ENCODE data around the gene NR4A2. TPM values are rescaled to one million over a fixed set of nuclear protein-coding genes. Genes with fewer than 3 reads are reported as not detected.

NR4A2 gene
- total RNA-seq, 2 experiments from 2014 or later: 0.59 TPM; not detected in 1

DNA sequence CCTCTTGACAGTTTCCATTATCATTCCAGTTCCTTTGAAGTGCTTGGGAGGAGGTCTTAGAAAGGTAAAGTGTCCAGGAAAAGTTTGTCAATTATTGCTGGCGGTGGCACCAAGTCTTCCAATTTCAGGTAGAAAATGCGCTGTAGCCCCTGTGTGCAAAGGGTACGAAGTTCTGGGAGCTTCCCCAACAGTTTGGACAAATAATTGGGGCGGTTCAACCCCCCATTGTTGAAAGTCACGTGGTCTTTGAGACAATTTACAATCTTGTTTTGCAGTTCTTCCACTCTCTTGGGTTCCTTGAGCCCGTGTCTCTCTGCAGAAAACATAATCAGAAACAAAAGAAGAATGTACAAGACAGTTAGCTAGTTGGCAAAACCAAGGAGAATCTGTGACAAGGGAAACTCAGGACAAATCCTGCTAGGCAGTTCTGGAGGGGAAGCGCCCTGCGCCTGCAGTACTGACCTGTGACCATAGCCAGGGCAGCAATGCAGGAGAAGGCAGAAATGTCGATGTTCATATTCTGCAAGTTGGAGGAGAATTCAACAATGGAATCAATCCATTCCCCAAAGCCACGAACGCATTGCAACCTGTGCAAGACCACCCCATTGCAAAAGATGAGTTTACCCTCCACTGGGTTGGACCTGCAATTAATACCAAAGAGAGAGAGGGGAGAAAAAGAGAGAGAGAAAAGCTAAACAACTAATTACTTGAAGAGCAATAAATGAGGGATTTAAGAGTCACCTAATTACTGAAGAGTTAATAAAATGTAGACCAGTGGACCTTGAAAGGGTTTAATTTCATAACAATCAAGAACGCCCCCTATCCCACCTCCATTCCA lies 6.6 kb downstream of the NR4A2 start:
- H3K9me2 ChIP-seq (ENCODE audit: insufficient read depth, low read length): no peaks in the 10 kb centered on the region
- no peak overlapping the region for H3K4me2 ChIP-seq (ENCODE audit: low read length)
- H3K4me1 ChIP-seq (ENCODE audit: insufficient read depth, low read length, poor library complexity, severe bottlenecking): no peaks in the 10 kb centered on the region
- H3K79me2 ChIP-seq (ENCODE audit: insufficient read depth, low read depth, low read length): no peaks in the 10 kb centered on the region
- POLR2A ChIA-PET: no interaction called here
- H3K9me3 ChIP-seq (ENCODE audit: low read length): no peaks in the 10 kb centered on the region
- no peaks in the 10 kb centered on the region for H3K36me3 ChIP-seq (ENCODE audit: insufficient read depth, low read length)
- no peak overlapping the region for H3K4me3 ChIP-seq (ENCODE audit: low read depth, low read length, poor library complexity, severe bottlenecking)
- DNase-seq (ENCODE audit: low spot score): no peak
- no peak overlapping the region for H2AFZ ChIP-seq (ENCODE audit: low read length)
- intact Hi-C loops (cut with micrococcal nuclease; ENCODE audit: unreplicated experiment): no loop called here
- TF ChIP-seq CTCF (conservative IDR thresholded peaks at IDR 0.05; ENCODE audit: low read length) (no peak), EZH2phosphoT487 (IDR thresholded peaks at IDR 0.05; ENCODE audit: borderline replicate concordance, low read depth, low read length) (no peak)
- H4K20me1 ChIP-seq (ENCODE audit: insufficient read depth, low read length): no peaks in the 10 kb centered on the region
- BruUV-seq (replicated peaks): no TSS peak
- CTCF ChIA-PET (ENCODE audit: unreplicated experiment): no interaction called here
- no peak overlapping the region for H3K27ac ChIP-seq (ENCODE audit: low read depth, low read length, poor library complexity, severe bottlenecking)

DNA sequence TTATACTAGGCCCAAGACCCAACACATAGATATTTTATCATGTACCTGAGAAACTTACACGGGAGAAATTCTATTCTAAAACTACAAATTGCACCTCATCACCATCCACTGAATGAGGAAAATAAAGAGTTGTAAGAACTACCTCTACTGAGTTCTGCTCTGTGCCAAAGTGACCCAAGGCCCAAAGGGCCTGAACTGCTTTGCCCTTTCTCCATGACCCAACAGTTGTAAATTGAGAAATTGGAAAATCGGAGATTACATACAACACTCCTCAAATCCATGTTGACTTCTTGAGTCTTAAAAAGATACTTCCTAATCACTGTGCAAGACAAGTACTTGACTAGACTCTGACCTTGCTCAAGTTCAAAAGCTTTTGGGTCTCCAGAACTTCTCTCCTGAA lies 8.8 kb downstream of the NR4A2 start:
- no peaks in the 10 kb centered on the region for H3K4me1 ChIP-seq (ENCODE audit: insufficient read depth, low read length, poor library complexity, severe bottlenecking)
- H3K9me2 ChIP-seq (ENCODE audit: insufficient read depth, low read length): no peaks in the 10 kb centered on the region
- H3K4me3 ChIP-seq (ENCODE audit: low read depth, low read length, poor library complexity, severe bottlenecking): no peak overlapping the region
- no peak for DNase-seq (ENCODE audit: low spot score)
- no peaks in the 10 kb centered on the region for H3K36me3 ChIP-seq (ENCODE audit: insufficient read depth, low read length)
- CTCF ChIA-PET (ENCODE audit: unreplicated experiment): no interaction called here
- TF ChIP-seq CTCF (conservative IDR thresholded peaks at IDR 0.05; ENCODE audit: low read length) (no peak), EZH2phosphoT487 (IDR thresholded peaks at IDR 0.05; ENCODE audit: borderline replicate concordance, low read depth, low read length) (no peak)
- POLR2A ChIA-PET: no interaction called here
- no peak overlapping the region for H3K27ac ChIP-seq (ENCODE audit: low read depth, low read length, poor library complexity, severe bottlenecking)
- intact Hi-C loops (cut with micrococcal nuclease; ENCODE audit: unreplicated experiment): no loop called here
- no peak overlapping the region for H3K4me2 ChIP-seq (ENCODE audit: low read length)
- H4K20me1 ChIP-seq (ENCODE audit: insufficient read depth, low read length): no peaks in the 10 kb centered on the region
- BruUV-seq (replicated peaks): no TSS peak
- no peaks in the 10 kb centered on the region for H3K79me2 ChIP-seq (ENCODE audit: insufficient read depth, low read depth, low read length)
- no peaks in the 10 kb centered on the region for H3K9me3 ChIP-seq (ENCODE audit: low read length)
- no peak overlapping the region for H2AFZ ChIP-seq (ENCODE audit: low read length)

DNA sequence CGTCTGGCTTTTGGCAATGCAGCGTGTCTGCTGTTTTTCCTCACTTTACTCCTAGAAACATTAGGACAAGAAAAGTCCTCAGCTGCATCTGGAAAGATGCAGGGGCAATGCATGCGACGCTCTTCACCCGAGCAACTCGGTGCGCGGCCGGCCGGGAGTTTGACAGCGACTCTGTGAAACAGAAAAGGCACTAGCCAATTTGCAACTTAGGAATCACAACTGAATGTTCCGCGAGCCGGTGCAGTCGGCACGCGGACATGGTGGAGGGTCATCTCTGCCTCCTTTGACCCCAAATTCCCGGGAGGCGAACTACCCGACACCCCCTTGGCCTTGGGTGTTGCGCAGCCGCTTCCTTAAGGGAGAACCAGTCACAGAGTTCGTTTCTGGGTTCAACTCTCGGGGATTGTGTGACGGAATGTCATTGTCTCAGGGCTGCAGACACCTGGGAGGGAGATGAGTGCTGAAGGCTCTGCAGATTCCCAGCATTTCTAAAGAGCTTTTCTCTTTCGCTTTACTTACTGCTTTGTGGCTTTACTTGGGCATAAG lies 9.8 kb downstream of the NR4A2 start:
- no peak for DNase-seq (ENCODE audit: low spot score)
- no peak overlapping the region for H3K4me3 ChIP-seq (ENCODE audit: low read depth, low read length, poor library complexity, severe bottlenecking)
- no peak overlapping the region for H3K27ac ChIP-seq (ENCODE audit: low read depth, low read length, poor library complexity, severe bottlenecking)
- H3K9me3 ChIP-seq (ENCODE audit: low read length): no peaks in the 10 kb centered on the region
- no peaks in the 10 kb centered on the region for H4K20me1 ChIP-seq (ENCODE audit: insufficient read depth, low read length)
- H3K79me2 ChIP-seq (ENCODE audit: insufficient read depth, low read depth, low read length): no peaks in the 10 kb centered on the region
- intact Hi-C loops (cut with micrococcal nuclease; ENCODE audit: unreplicated experiment): no loop called here
- no peak overlapping the region for H3K4me2 ChIP-seq (ENCODE audit: low read length)
- no peaks in the 10 kb centered on the region for H3K4me1 ChIP-seq (ENCODE audit: insufficient read depth, low read length, poor library complexity, severe bottlenecking)
- BruUV-seq (replicated peaks): no TSS peak
- CTCF ChIA-PET (ENCODE audit: unreplicated experiment): no interaction called here
- H2AFZ ChIP-seq (ENCODE audit: low read length): no peak overlapping the region
- POLR2A ChIA-PET: no interaction called here
- H3K36me3 ChIP-seq (ENCODE audit: insufficient read depth, low read length): no peaks in the 10 kb centered on the region
- no peak for TF ChIP-seq CTCF (conservative IDR thresholded peaks at IDR 0.05; ENCODE audit: low read length)
- no peak for TF ChIP-seq EZH2phosphoT487 (IDR thresholded peaks at IDR 0.05; ENCODE audit: borderline replicate concordance, low read depth, low read length)
- H3K9me2 ChIP-seq (ENCODE audit: insufficient read depth, low read length): no peaks in the 10 kb centered on the region
